H1 (cell line): ENCODE data around the gene SSTR1. TPM values are rescaled to one million over a fixed set of nuclear protein-coding genes. Genes with fewer than 3 reads are reported as not detected.

ENCODE experiments used
- CTCF ChIA-PET: fragments of 300-600 bp; sonication (Branson Sonifier 250); formaldehyde crosslinking; loops from one replicate; lab custom pipeline; 2021; ENCODE audit not compliant: partially characterized antibody; lab: Charles Lee
- POLR2A ChIA-PET: fragments of 300-600 bp; sonication (Branson Sonifier 250); formaldehyde crosslinking; loops from one replicate; lab custom pipeline; 2021; ENCODE audit warnings: inconsistent platforms; ENCODE audit not compliant: partially characterized antibody; lab: Charles Lee
- DNase-seq, 2 experiments: peaks; one replicate each; pipeline versions ENCODE4 v3.0.0 to v3.0.0-alpha.2; 2010 to 2022; ENCODE audit warnings: low spot score in 2 of 2, low read depth in 1 of 2, mixed read lengths in 1 of 2
- FAIRE-seq: peaks from 2 replicates; lab custom pipeline; 2011; peaks lifted over from hg19 to GRCh38; lab: Jason Lieb, UNC
- H2AFZ ChIP-seq: 2 replicates; pipeline ENCODE4 v1.8.1; 2012; ENCODE audit warnings: low read length, inconsistent platforms
- H2AK5ac ChIP-seq: 2 replicates; pipeline ENCODE4 v1.6.1; 2013; ENCODE audit warnings: low read depth, low read length
- H2BK120ac ChIP-seq: replicated peaks from 2 replicates; pipeline ENCODE3; 2013; ENCODE audit warnings: low read depth, low read length, inconsistent platforms
- H2BK12ac ChIP-seq: 2 replicates; pipeline ENCODE4 v1.6.1; 2013; ENCODE audit warnings: low read depth, low read length
- H2BK15ac ChIP-seq: 2 replicates; pipeline ENCODE4 v1.6.1; 2013; ENCODE audit warnings: low read length
- H2BK20ac ChIP-seq: 2 replicates; pipeline ENCODE4 v1.6.1; 2013; ENCODE audit warnings: low read length
- H2BK5ac ChIP-seq: 2 replicates; pipeline ENCODE4 v1.6.1; 2013; ENCODE audit warnings: low read depth, low read length
- H3K14ac ChIP-seq: 2 replicates; pipeline ENCODE4 v1.6.1; 2013; ENCODE audit warnings: inconsistent platforms; ENCODE audit not compliant: insufficient read length
- H3K18ac ChIP-seq: 2 replicates; pipeline ENCODE4 v1.6.1; 2013; ENCODE audit warnings: low read length; ENCODE audit errors: extremely low read depth
- H3K23ac ChIP-seq: 2 replicates; pipeline ENCODE4 v1.6.1; 2013; ENCODE audit warnings: inconsistent platforms; ENCODE audit not compliant: insufficient read length
- H3K23me2 ChIP-seq: 2 replicates; pipeline ENCODE4 v1.6.1; 2013; ENCODE audit warnings: low read depth, low read length
- H3K27ac ChIP-seq: 2 replicates; pipeline ENCODE4 v1.6.1; 2011; ENCODE audit warnings: low read depth, low read length, inconsistent platforms
- H3K27me3 ChIP-seq, 4 experiments: replicated peaks in 1 of 4; 1 replicate in 1 of 4; 2 replicates in 3 of 4; pipeline versions ENCODE4 v1.6.1 to v1.8.1; 2011 to 2013; ENCODE audit warnings: low read length in 3 of 4, mild to moderate bottlenecking in 3 of 4, inconsistent platforms in 2 of 4, mixed read lengths in 2 of 4, moderate library complexity in 1 of 4; ENCODE audit not compliant: control insufficient read depth in 3 of 4, insufficient read depth in 3 of 4; ENCODE audit errors: extremely low read depth in 1 of 4
- H3K36me3 ChIP-seq, 4 experiments: 2 replicates each; pipeline versions ENCODE4 v1.6.1 to v1.8.1; 2011 to 2013; ENCODE audit warnings: mild to moderate bottlenecking in 4 of 4, low read length in 3 of 4, moderate library complexity in 2 of 4, control low read depth in 1 of 4, inconsistent platforms in 1 of 4; ENCODE audit not compliant: insufficient read depth in 4 of 4, control insufficient read depth in 2 of 4
- H3K4ac ChIP-seq: replicated peaks from 2 replicates; pipeline ENCODE3; 2013; ENCODE audit warnings: low read length, low read depth, mixed read lengths, inconsistent platforms; ENCODE audit not compliant: insufficient read length
- H3K4me1 ChIP-seq, 4 experiments: replicated peaks in 1 of 4; 1 replicate in 1 of 4; 2 replicates in 3 of 4; pipeline versions ENCODE4 v1.6.1 to v1.8.1; 2011 to 2013; ENCODE audit warnings: low read length in 3 of 4, inconsistent platforms in 2 of 4, mixed read lengths in 1 of 4; ENCODE audit not compliant: insufficient read depth in 4 of 4, control insufficient read depth in 3 of 4
- H3K4me2 ChIP-seq, 2 experiments: 2 replicates each; pipeline versions ENCODE4 v1.6.1 to v1.8.1; 2011 to 2013; ENCODE audit warnings: low read depth in 2 of 2, low read length in 2 of 2, control low read depth in 1 of 2, inconsistent platforms in 1 of 2, mild to moderate bottlenecking in 1 of 2; ENCODE audit not compliant: insufficient read depth in 1 of 2
- H3K4me3 ChIP-seq, 4 experiments: fragments of 200-600, 300-600 bp in 1 of 4; sonication (generic), shearing (Covaris generic), sonication (Bioruptor Twin) in 1 of 4; 2 replicates each; pipeline versions ENCODE4 v1.5.1 to v1.8.1; 2011 to 2016; ENCODE audit warnings: low read length in 4 of 4, low read depth in 3 of 4, control low read depth in 2 of 4, inconsistent platforms in 2 of 4, mild to moderate bottlenecking in 2 of 4, mixed read lengths in 1 of 4, moderate library complexity in 1 of 4; ENCODE audit not compliant: insufficient read depth in 2 of 4; ENCODE audit errors: extremely low read depth in 1 of 4
- H3K56ac ChIP-seq: replicated peaks from 2 replicates; pipeline ENCODE3; 2013; ENCODE audit warnings: low read depth, mild to moderate bottlenecking, mixed read lengths, low read length, inconsistent platforms; ENCODE audit not compliant: insufficient read length
- H3K79me1 ChIP-seq: 2 replicates; pipeline ENCODE4 v1.6.1; 2013; ENCODE audit warnings: low read depth, low read length, control low read depth
- H3K79me2 ChIP-seq, 2 experiments: 2 replicates each; pipeline versions ENCODE4 v1.6.1 to v1.8.1; 2012 to 2013; ENCODE audit warnings: low read length in 2 of 2, mild to moderate bottlenecking in 2 of 2, inconsistent platforms in 1 of 2; ENCODE audit not compliant: insufficient read depth in 2 of 2, control insufficient read depth in 1 of 2
- H3K9ac ChIP-seq, 4 experiments: replicated peaks in 1 of 4; 1 replicate in 1 of 4; 2 replicates in 3 of 4; pipeline versions ENCODE4 v1.6.1 to v1.8.1; 2011 to 2013; ENCODE audit warnings: low read depth in 3 of 4, low read length in 3 of 4, control low read depth in 2 of 4, mild to moderate bottlenecking in 2 of 4, moderate library complexity in 2 of 4, inconsistent platforms in 1 of 4; ENCODE audit errors: extremely low read depth in 1 of 4
- H3K9me3 ChIP-seq, 2 experiments: 2 replicates each; pipeline versions ENCODE4 v1.6.1 to v1.8.1; 2012 to 2013; ENCODE audit warnings: mild to moderate bottlenecking in 2 of 2, moderate library complexity in 2 of 2, control low read depth in 1 of 2, inconsistent platforms in 1 of 2, low read depth in 1 of 2, low read length in 1 of 2, mixed read lengths in 1 of 2; ENCODE audit not compliant: insufficient read depth in 2 of 2
- H4K20me1 ChIP-seq, 2 experiments: replicated peaks in 1 of 2; 2 replicates each; pipeline versions ENCODE3 to v1.8.1; 2011 to 2013; ENCODE audit warnings: inconsistent platforms in 2 of 2, low read length in 2 of 2, mild to moderate bottlenecking in 1 of 2; ENCODE audit not compliant: insufficient read depth in 2 of 2, control insufficient read depth in 1 of 2
- H4K5ac ChIP-seq: 2 replicates; pipeline ENCODE4 v1.6.1; 2013; ENCODE audit warnings: low read length, low read depth, mixed read lengths, inconsistent platforms; ENCODE audit not compliant: insufficient read length
- H4K8ac ChIP-seq: 2 replicates; pipeline ENCODE4 v1.8.0; 2013; ENCODE audit warnings: mild to moderate bottlenecking, moderate library complexity, low read length, inconsistent platforms; ENCODE audit not compliant: insufficient read depth; ENCODE audit errors: extremely low read depth
- H4K91ac ChIP-seq: replicated peaks from 2 replicates; pipeline ENCODE3; 2013; ENCODE audit warnings: low read length, mixed read lengths, inconsistent platforms; ENCODE audit not compliant: insufficient read length
- ATF2 ChIP-seq: IDR thresholded peaks from 2 replicates; pipeline ENCODE4 v1.6.1; 2012; ENCODE audit warnings: low read length, inconsistent platforms
- BCL11A ChIP-seq, 2 experiments: IDR thresholded peaks; one replicate each; pipeline ENCODE4 v1.6.1; 2011; ENCODE audit warnings: low read depth in 2 of 2, low read length in 2 of 2, mild to moderate bottlenecking in 2 of 2
- BRCA1 ChIP-seq: IDR thresholded peaks from 2 replicates; pipeline ENCODE4 v1.6.1; 2012; ENCODE audit warnings: low read depth, low read length, improper control_type of control experiment
- SAP30 ChIP-seq: fragments of 300-600 bp; sonication (generic); IDR thresholded peaks from 2 replicates; pipeline ENCODE4 v1.7.1; 2012; ENCODE audit warnings: low read length, moderate library complexity, mild to moderate bottlenecking, inconsistent platforms; ENCODE audit not compliant: insufficient read depth, insufficient replicate concordance
- TAF1 ChIP-seq: IDR thresholded peaks from 2 replicates; pipeline ENCODE4 v1.6.1; 2011; ENCODE audit warnings: mild to moderate bottlenecking, low read depth, low read length
- TAF7 ChIP-seq: optimal IDR thresholded peaks from 2 replicates; pipeline ENCODE3; 2011; ENCODE audit warnings: low read depth, mild to moderate bottlenecking, inconsistent platforms, low read length, moderate library complexity, borderline replicate concordance
- USF2 ChIP-seq: IDR thresholded peaks from 2 replicates; pipeline ENCODE4 v1.6.1; 2011; ENCODE audit warnings: low read length, improper control_type of control experiment
- YY1 ChIP-seq: IDR thresholded peaks from 2 replicates; pipeline ENCODE4 v1.6.1; 2011; ENCODE audit warnings: low read depth, mild to moderate bottlenecking, low read length
- ZNF274 ChIP-seq: IDR thresholded peaks from 2 replicates; pipeline ENCODE4 v1.7.0; 2012; ENCODE audit warnings: low read length, borderline replicate concordance; ENCODE audit errors: extremely low read depth
- WGBS, 2 experiments: shearing (Covaris generic) in 1 of 2; methylation state at CpG; one replicate each; pipeline versions ENCODE4 v1.1.6 to v1.1.7; 2013 to 2015; ENCODE audit warnings: low lambda C conversion rate in 2 of 2, mixed read lengths in 2 of 2, inconsistent platforms in 1 of 2, low coverage in 1 of 2, missing lambda C conversion rate in 1 of 2; ENCODE audit not compliant: insufficient replicate concordance in 2 of 2, insufficient coverage in 1 of 2, insufficient read length in 1 of 2; ENCODE audit errors: extremely low coverage in 1 of 2, missing lambda C conversion rate in 1 of 2; 5-methylcytosine and 5-hydroxymethylcytosine counted together
- polyA plus RNA-seq, 7 experiments: library from polyadenylated mRNA; depleted of rRNA in 3 of 7; stranded (reverse) in 5 of 7; unstranded in 2 of 7; fragments of >200 nt in 5 of 7; fragments of 200-250 nt in 2 of 7; gene quantifications; 1 replicate in 5 of 7; 2 replicates in 1 of 7; 4 replicates in 1 of 7; pipeline versions ENCODE4 v1.2.1 to v1.2.3, GENCODE V29; 2011 to 2013; ENCODE audit warnings: missing spikeins in 2 of 7, mixed read lengths in 2 of 7
- total RNA-seq: library from RNA; stranded (reverse); fragmentation: NEBNext Ultra II Directional; extraction: Animal tissue kit (Norgen Biotek cat#: 25700); gene quantifications from 2 replicates; pipeline ENCODE4 v1.2.1, GENCODE V29; 2021

SSTR1 gene
- total and polyA plus RNA-seq, 2 of the 8 experiments (the other 6 are each of a cell fraction or from before 2014, with no cell fraction given) = 0.82 to 0.93 TPM

GRCh38 chr14:38197784-38198335 is 9.8 kb upstream of the SSTR1 start:
- no peaks in the 10 kb centered on the region for H3K27me3 ChIP-seq
- no peak overlapping the region for H3K14ac ChIP-seq
- WGBS, 2 experiments = 82% methylated on average over 2 of the region's 2 CpGs; no CpG with 5 or more reads in 1 of the 2 experiments
- FAIRE-seq (no peak), DNase-seq (no peak)
- H2BK15ac ChIP-seq = no peak overlapping the region
- H3K4me2 ChIP-seq = peak overlapping the region; percentile 25 to 47; a peak in 3 of 4 replicates
- POLR2A ChIA-PET = interaction anchor here (0.8 to 7.6 kb wide), 26 partner anchors 10 to 309 kb away, joined by 3 to 130 read pairs (median 4); partner anchors contain the start of gene SSTR1
- H3K4me3 ChIP-seq = peak overlapping the region in 1 of 4 experiments; percentile 51; a peak in 1 of 8 replicates
- no peaks in the 10 kb centered on the region for H3K79me1 ChIP-seq
- peaks cover 0 to 18% (median 4%) of the 10 kb centered on the region in 4 experiments; a peak in 4 of 7 replicates for H3K4me1 ChIP-seq
- no peak overlapping the region for H2BK20ac ChIP-seq
- H2BK120ac ChIP-seq = no peak overlapping the region
- H3K9ac ChIP-seq = no peak overlapping the region; a peak in 1 of 7 replicates
- CTCF ChIA-PET = interaction anchor here (0.6 to 2.8 kb wide), 17 partner anchors 8 to 309 kb away, joined by 3 to 9 read pairs (median 4); no protein-coding TSS in a partner anchor
- no peak overlapping the region for H3K23ac ChIP-seq
- H4K20me1 ChIP-seq = peaks cover 4 to 10% of the 10 kb centered on the region in 2 experiments
- H4K91ac ChIP-seq = no peak overlapping the region
- H3K23me2 ChIP-seq = peaks cover 2% of the 10 kb centered on the region; the same call in 1 of the 2 replicates
- H3K36me3 ChIP-seq = peaks cover 18 to 60% (median 48%) of the 10 kb centered on the region in 4 experiments
- no peak overlapping the region for H3K4ac ChIP-seq
- H4K8ac ChIP-seq = no peak overlapping the region
- peaks cover 0 to 8% of the 10 kb centered on the region in 2 experiments; a peak in 2 of 4 replicates for H3K79me2 ChIP-seq
- no peak overlapping the region for H2AFZ ChIP-seq
- no peak overlapping the region for H2BK12ac ChIP-seq
- H3K18ac ChIP-seq = 0 out of 2 replicates have a peak overlapping the region, but pooled peaks have one; percentile 48
- no peaks in the 10 kb centered on the region for H3K9me3 ChIP-seq
- H2AK5ac ChIP-seq = no peak overlapping the region
- H3K56ac ChIP-seq = no peak overlapping the region
- no peak overlapping the region for H3K27ac ChIP-seq
- H4K5ac ChIP-seq = peak overlapping the region; percentile 59
- no peak overlapping the region for H2BK5ac ChIP-seq
- TF ChIP-seq TAF1 (no peak), BCL11A (IDR thresholded peaks at IDR 0.05; ENCODE audit: low read depth in 2 of 2, low read length in 2 of 2) (no peak), USF2 (no peak), YY1 (no peak), SAP30 (no peak), BRCA1 (no peak), TAF7 (no peak), ZNF274 (no peak), ATF2 (peak; percentile 46; the same call in 1 of the 2 replicates)
